Spleen (tissue), 13 donors: ENCODE results near the gene CKMT2. TPM values are rescaled to one million over a fixed set of nuclear protein-coding genes. Genes with fewer than 3 reads are reported as not detected.

Source experiments
- DNase-seq: peaks from one replicate; pipeline ENCODE4 v3.0.0-alpha.2; 2020
- H3K27ac ChIP-seq, 8 donors: fragments of 200-600 bp; sonication (generic) in 7 of 8; 1 replicate in 4 of 8; 2 replicates in 4 of 8; pipeline versions ENCODE4 v1.5.0 to v1.8.0; 2016 to 2021; ENCODE audit warnings: inconsistent platforms in 4 of 8, mild to moderate bottlenecking in 4 of 8, moderate library complexity in 1 of 8
- H3K27me3 ChIP-seq, 7 donors: fragments of 200-600 bp; sonication (generic) in 6 of 7; replicated peaks in 1 of 7; 1 replicate in 4 of 7; 2 replicates in 3 of 7; pipeline versions ENCODE4 v1.5.0 to v1.8.0; 2016 to 2021; ENCODE audit warnings: inconsistent platforms in 3 of 7, mild to moderate bottlenecking in 1 of 7
- H3K36me3 ChIP-seq, 6 donors: fragments of 200-600 bp; sonication (generic) in 5 of 6; 1 replicate in 4 of 6; 2 replicates in 2 of 6; pipeline versions ENCODE4 v1.5.0 to v1.8.0; 2016 to 2021; ENCODE audit warnings: inconsistent platforms in 2 of 6
- H3K4me1 ChIP-seq, 6 donors: fragments of 200-600 bp; sonication (generic) in 5 of 6; 1 replicate in 3 of 6; 2 replicates in 3 of 6; pipeline versions ENCODE4 v1.5.0 to v1.8.0; 2016 to 2021; ENCODE audit warnings: inconsistent platforms in 3 of 6
- H3K4me3 ChIP-seq, 8 donors: fragments of 200-600 bp; sonication (generic) in 7 of 8; 1 replicate in 4 of 8; 2 replicates in 4 of 8; pipeline versions ENCODE4 v1.5.0 to v1.8.0; 2016 to 2021; ENCODE audit warnings: inconsistent platforms in 4 of 8, mild to moderate bottlenecking in 4 of 8, moderate library complexity in 2 of 8
- H3K9me3 ChIP-seq, 8 donors: fragments of 200-600 bp; sonication (generic) in 7 of 8; 1 replicate in 4 of 8; 2 replicates in 4 of 8; pipeline versions ENCODE4 v1.5.0 to v1.8.0; 2016 to 2021; ENCODE audit warnings: inconsistent platforms in 4 of 8
- CTCF ChIP-seq, 11 experiments: fragments of 200-600 bp in 7 of 11; fragments of 450-650 bp in 4 of 11; sonication (generic) in 4 of 11; IDR thresholded peaks in 8 of 11; conservative IDR thresholded peaks in 3 of 11; 1 replicate in 7 of 11; 2 replicates in 4 of 11; pipeline versions ENCODE4 v1.4.0 to v1.8.0; 2016 to 2021; ENCODE audit warnings: antibody characterized with exemption in 11 of 11, inconsistent platforms in 4 of 11, mild to moderate bottlenecking in 1 of 11
- POLR2A ChIP-seq, 3 donors: fragments of 450-650 bp; IDR thresholded peaks; one replicate each; pipeline ENCODE4 v1.5.1; 2017; ENCODE audit warnings: antibody characterized with exemption in 3 of 3, mild to moderate bottlenecking in 1 of 3
- POLR2AphosphoS5 ChIP-seq, 3 donors: sonication (generic); formaldehyde crosslinking; IDR thresholded peaks; one replicate each; pipeline ENCODE4 v1.5.1; 2017; ENCODE audit warnings: antibody characterized with exemption in 3 of 3
- WGBS, 5 donors: extraction: QIAGEN DNeasy Blood & Tissue Kit in 3 of 5; methylation state at CpG; one replicate each; pipeline versions ENCODE4 v1.1.5 to v1.1.7; 2013 to 2018; 5-methylcytosine and 5-hydroxymethylcytosine counted together
- intact Hi-C: fragments of 100-400 bp; cut with DNase I; formaldehyde crosslinking; loops from one replicate; pipeline ENCODE4 v1.15.0; 2023; ENCODE audit warnings: low total_unique reads
- long read RNA-seq, 2 donors: transcript quantifications; one replicate each; lab custom pipeline, GENCODE V29; 2026
- polyA plus RNA-seq, 3 donors: library from polyadenylated mRNA; stranded (reverse); fragments of 200-250 nt; gene quantifications; one replicate each; pipeline ENCODE4 v1.2.1, GENCODE V29; 2013
- total RNA-seq, 7 donors: library from RNA; depleted of rRNA in 3 of 7; stranded (reverse); fragments of >200 nt in 3 of 7; fragmentation: NEBNext Ultra II Directional in 4 of 7; extraction: Animal tissue kit (Norgen Biotek cat#: 25700) in 4 of 7; gene quantifications; one replicate each; pipeline versions ENCODE4 v1.1.0 to v1.2.1, GENCODE V29; 2016 to 2021
- donor health status: healthy with polysubstance abuse.
- donor health status: DM: no; HTN: no; CAD: no; lungs with moderate emphysema.
- donor health status: DM: no; HTN: no; CAD: no.
- donor health status: Bipolar disorder and iron deficiency.
- donor health status: healthy.
- donor health status: DM: no; HTN: no; CAD: no.
- donor health status: DM: yes; HTN: yes; CAD: no.

The CKMT2 gene
- total RNA-seq (1 to 10 TPM; 2.3 to 7.1 (median 3.0) TPM), polyA plus RNA-seq (1 to 10 TPM; 1.4 to 1.9 (median 1.6) TPM)
- long read RNA-seq, donor 1, partial matches to known transcripts = 0 of 1 reads
- long read RNA-seq, donor 1, other reads (novel, unspliced or antisense) = 0 of 1 reads
- long read RNA-seq, donor 2 = 0 reads

GRCh38 chr5:81233080-81233634 lies at the start of gene CKMT2:
Gene CKMT2 (plus strand): TSS chr5:81233322. CDS start chr5:81251133, 17,811 bp downstream.
- Histone ChIP-seq H3K36me3 (no peaks in the 10 kb centered on the region), H3K4me3 (peak within 1 kb of the TSS in 4 of 8 donors; percentile 3 to 56 (median 10)), H3K27me3 (peaks cover 0 to 10% (median 0%) of the 10 kb centered on the region in 7 donors), H3K27ac (peak within 1 kb of the TSS in 7 of 8 donors; percentile 29 to 68 (median 57)), H3K4me1 (peaks cover 3 to 33% (median 18%) of the 10 kb centered on the region in 6 donors), H3K9me3 (no peaks in the 10 kb centered on the region)
- intact Hi-C loops = no loop called here
- 18 to 29% (median 22%) methylated on average over 17 to 28 of the region's 28 CpGs for WGBS, 5 donors
- DNase-seq = peak; percentile 83
- TF ChIP-seq POLR2A (IDR thresholded peaks at IDR 0.05) (no peak), CTCF (IDR thresholded peaks at IDR 0.05 in 8 of 11, conservative IDR thresholded peaks at IDR 0.05 in 3 of 11) (no peak), POLR2AphosphoS5 (IDR thresholded peaks at IDR 0.05) (peak; percentile 49 to 76 (median 72))

- intact Hi-C loops = no loop called here
- no peak for DNase-seq
- peaks cover 0 to 10% (median 0%) of the 10 kb centered on the region in 6 donors for H3K36me3 ChIP-seq
- WGBS, 5 donors = 87 to 90% (median 88%) methylated on average over 11 of the region's 11 CpGs
- H3K27ac ChIP-seq = no peak overlapping the region
- no peak for TF ChIP-seq CTCF (IDR thresholded peaks at IDR 0.05 in 8 of 11, conservative IDR thresholded peaks at IDR 0.05 in 3 of 11)
- TF ChIP-seq POLR2AphosphoS5 (IDR thresholded peaks at IDR 0.05) = no peak
- TF ChIP-seq POLR2A (IDR thresholded peaks at IDR 0.05) = no peak
- no peaks in the 10 kb centered on the region for H3K9me3 ChIP-seq
- H3K4me3 ChIP-seq = no peak overlapping the region
- H3K4me1 ChIP-seq = peaks cover 0 to 12% (median 0%) of the 10 kb centered on the region in 6 donors
- no peaks in the 10 kb centered on the region for H3K27me3 ChIP-seq
These were observed 49.0 kb upstream of the CKMT2 start for GRCh38 chr5:81183811-81184748.

- TF ChIP-seq POLR2AphosphoS5 (IDR thresholded peaks at IDR 0.05) (no peak), POLR2A (IDR thresholded peaks at IDR 0.05) (no peak), CTCF (IDR thresholded peaks at IDR 0.05 in 8 of 11, conservative IDR thresholded peaks at IDR 0.05 in 3 of 11) (no peak)
- H3K9me3 ChIP-seq = no peaks in the 10 kb centered on the region
- H3K4me1 ChIP-seq = peaks cover 0 to 12% (median 0%) of the 10 kb centered on the region in 6 donors
- WGBS, 5 donors = 70 to 92% (median 88%) methylated on average over 6 of the region's 6 CpGs
- DNase-seq = no peak
- H3K27me3 ChIP-seq = no peaks in the 10 kb centered on the region
- H3K4me3 ChIP-seq = no peak overlapping the region
- peaks cover 0 to 10% (median 0%) of the 10 kb centered on the region in 6 donors for H3K36me3 ChIP-seq
- intact Hi-C loops = no loop called here
- H3K27ac ChIP-seq = no peak overlapping the region
These were observed 48.4 kb upstream of the CKMT2 start for GRCh38 chr5:81184749-81185110.

GRCh38 chr5:81187885-81188284 lies 45.2 kb upstream of the CKMT2 start:
- Histone ChIP-seq H3K4me1 (no peaks in the 10 kb centered on the region), H3K4me3 (no peak overlapping the region), H3K27ac (no peak overlapping the region), H3K27me3 (no peaks in the 10 kb centered on the region), H3K9me3 (no peaks in the 10 kb centered on the region), H3K36me3 (peaks cover 0 to 5% (median 0%) of the 10 kb centered on the region in 6 donors)
- DNase-seq = no peak
- intact Hi-C loops = no loop called here
- TF ChIP-seq POLR2AphosphoS5 (IDR thresholded peaks at IDR 0.05) = no peak
- 29 to 53% (median 35%) methylated on average over 6 of the region's 6 CpGs for WGBS, 5 donors
